Islet precursor cell (in vitro differentiated cells): Measurements from ENCODE around the gene R3HCC1L.
"Not testable (repeated sequence)": the region's sequence is repeated elsewhere in the genome, so short reads cannot be mapped to it uniquely, and the experiment has no call there.

Source experiments
- DNase-seq: peaks from one replicate; pipeline ENCODE4 v3.0.0-alpha.2; 2018

Gene R3HCC1L

DNA sequence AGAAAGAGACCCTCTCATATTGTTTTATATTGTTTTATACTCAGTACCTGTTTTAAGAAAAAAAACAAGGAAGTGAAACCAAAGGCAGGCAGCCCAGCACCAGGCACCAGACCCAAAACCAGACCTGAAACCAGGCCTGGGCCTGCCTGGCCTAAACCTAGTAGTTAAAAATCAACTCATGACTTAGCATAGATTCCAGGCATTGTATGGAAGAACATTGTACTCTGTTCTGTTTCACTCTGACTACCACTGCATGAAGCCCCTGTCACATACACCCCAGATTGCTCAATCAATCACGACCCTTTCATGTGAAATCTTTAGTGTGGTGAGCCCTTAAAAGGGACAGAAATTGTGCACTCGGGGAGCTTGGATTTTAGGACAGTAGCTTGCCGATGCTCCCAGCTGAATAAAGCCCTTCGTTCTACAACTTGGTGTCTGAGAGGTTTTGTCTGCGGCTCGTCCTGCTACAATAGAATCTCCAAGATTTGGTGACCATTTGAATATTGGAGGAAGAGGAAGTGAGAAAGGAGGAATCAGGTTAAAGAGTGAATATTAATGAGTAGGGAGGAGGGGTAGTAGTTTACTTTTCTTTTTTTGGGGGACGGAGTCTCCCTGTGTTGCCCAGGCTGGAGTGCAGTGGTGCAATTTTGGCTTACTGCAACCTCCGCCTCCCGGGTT, 1.2 kb upstream of the R3HCC1L start:
- DNase-seq, result not testable (repeated sequence)

GRCh38 chr10:98134117-98134430, 383 bp upstream of the R3HCC1L start:
- no peak for DNase-seq

GRCh38 chr10:98135222-98135899, 904 bp downstream of the R3HCC1L start:
- DNase-seq, result no peak

- DNase-seq, result not testable (repeated sequence)
Observed at GRCh38 chr10:98136775-98137174, 2.3 kb downstream of the R3HCC1L start.

DNA sequence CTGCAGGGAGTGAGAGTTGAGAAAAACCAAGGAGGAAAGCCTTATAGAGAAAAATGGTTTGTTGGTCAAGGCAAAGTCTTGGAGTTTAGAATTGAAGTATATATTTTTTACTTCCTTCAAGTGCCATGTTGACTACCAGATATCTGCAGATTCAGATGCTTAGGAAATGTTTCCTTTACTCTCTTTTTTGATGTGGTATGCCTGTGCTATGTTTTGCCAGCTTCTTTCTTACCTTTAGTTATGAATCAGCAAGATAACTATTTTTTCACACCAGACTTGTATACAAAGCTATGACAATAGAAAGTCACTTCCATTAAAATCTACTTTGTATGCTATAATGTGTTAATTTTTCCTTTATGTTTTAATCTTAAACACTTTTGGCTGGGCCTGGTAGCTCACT, 3.6 kb downstream of the R3HCC1L start:
- DNase-seq, result no peak

DNA sequence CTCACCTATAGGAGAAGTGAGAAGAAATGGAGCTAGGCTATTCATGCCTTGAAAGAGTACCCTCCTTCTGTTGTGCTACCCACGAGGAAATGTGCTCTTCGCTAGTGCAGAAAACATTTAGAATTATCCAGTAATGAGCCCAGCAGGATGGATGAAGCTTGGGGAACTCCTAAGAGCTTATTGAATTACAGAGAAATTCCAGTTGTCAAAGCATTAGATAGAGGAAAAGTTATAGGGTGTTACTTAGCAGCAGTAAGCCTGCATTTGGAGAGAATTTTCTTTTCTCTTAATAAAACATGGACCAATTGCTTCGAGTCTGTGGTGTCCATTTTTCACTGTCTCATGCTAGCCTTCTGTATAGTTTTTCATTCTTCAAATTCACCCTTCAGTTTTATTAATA, 5.0 kb downstream of the R3HCC1L start:
- no peak for DNase-seq

GRCh38 chr10:98141484-98142073, 7.1 kb downstream of the R3HCC1L start:
- DNase-seq, result no peak

GRCh38 chr10:98144985-98145384, 10.5 kb downstream of the R3HCC1L start:
- DNase-seq, result no peak

GRCh38 chr10:98149858-98150257, 15.4 kb downstream of the R3HCC1L start:
- DNase-seq, result no peak

- DNase-seq, result no peak
Observed at GRCh38 chr10:98150544-98150943, 16.1 kb downstream of the R3HCC1L start.

- not testable (repeated sequence) for DNase-seq
Observed at GRCh38 chr10:98152778-98153177, 18.3 kb downstream of the R3HCC1L start.

GRCh38 chr10:98153213-98153958, 18.9 kb downstream of the R3HCC1L start:
- DNase-seq, result not testable (repeated sequence)

- no peak for DNase-seq
Observed at GRCh38 chr10:98154076-98154475, 19.6 kb downstream of the R3HCC1L start.

DNA sequence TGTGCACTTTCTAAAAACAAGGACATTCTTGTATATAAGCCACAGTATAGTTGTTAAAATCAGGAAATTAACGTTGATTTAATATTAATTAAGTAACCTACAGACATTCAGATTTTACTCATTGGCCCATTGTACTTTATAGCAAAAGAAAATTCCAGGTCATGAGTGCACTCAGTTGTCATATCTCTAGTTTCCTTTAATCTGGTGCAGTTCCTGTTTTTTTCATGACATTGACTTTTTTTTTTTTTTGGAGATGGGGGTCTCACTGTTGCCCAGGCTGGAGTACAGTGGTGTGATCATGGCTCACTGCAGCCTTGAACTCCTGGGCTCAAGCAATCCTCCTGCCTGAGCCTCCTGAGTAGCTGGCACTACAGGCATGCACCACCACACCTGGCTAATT, 24.1 kb downstream of the R3HCC1L start:
- DNase-seq, result no peak

- DNase-seq, result no peak
Observed at GRCh38 chr10:98163941-98164340, 29.5 kb downstream of the R3HCC1L start.

DNA sequence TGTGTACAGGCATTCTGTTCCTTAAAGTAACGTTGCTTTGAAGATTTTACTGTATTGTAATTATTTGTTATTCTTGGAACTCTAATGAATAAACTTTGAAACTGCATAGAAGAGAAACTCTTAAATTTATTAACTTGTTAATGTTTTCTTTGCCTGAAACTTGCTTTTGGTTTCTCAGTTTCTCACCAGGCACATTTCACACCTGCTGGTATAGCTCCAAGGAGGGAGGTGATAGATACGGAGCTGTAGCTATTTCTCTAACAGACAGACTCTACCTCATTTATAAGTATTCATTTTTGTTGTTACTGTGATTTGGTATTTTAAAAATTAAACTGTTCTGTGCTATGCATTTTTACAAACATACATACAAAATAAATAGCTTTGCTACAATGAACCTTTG, 32.7 kb downstream of the R3HCC1L start:
- no peak for DNase-seq

- DNase-seq, result no peak
Observed at GRCh38 chr10:98168147-98168546, 33.7 kb downstream of the R3HCC1L start.

DNA sequence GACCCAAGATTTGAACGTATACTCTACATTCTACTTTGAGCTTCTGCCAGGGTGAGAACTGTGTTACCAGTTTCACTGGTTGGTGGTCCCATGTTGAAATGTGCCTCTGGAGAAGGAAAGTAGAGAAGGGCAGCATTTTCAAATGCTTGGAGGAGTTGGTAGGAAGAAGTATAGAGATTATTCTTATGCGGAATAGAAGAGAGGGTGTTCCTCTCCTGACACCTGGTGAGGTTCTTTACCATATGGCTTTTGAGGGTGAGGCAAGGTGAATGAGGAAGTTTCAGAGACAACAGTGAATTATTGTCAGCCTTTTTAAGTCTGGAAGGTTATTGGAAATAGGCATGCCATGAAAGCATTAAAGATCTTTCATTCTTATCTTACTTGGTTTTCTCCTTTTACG, 34.3 kb downstream of the R3HCC1L start:
- DNase-seq, result no peak

- DNase-seq, result no peak
Observed at GRCh38 chr10:98169379-98169778, 34.9 kb downstream of the R3HCC1L start.

GRCh38 chr10:98170249-98171117, 36.0 kb downstream of the R3HCC1L start:
- peak; percentile 84 for DNase-seq

GRCh38 chr10:98172073-98172472, 37.6 kb downstream of the R3HCC1L start:
- DNase-seq, result no peak

- no peak for DNase-seq
Observed at GRCh38 chr10:98172495-98172894, 38.0 kb downstream of the R3HCC1L start.

- DNase-seq, result no peak
Observed at GRCh38 chr10:98173260-98173659, 38.8 kb downstream of the R3HCC1L start.
